Heart left ventricle (tissue), 13 donors: ENCODE measurements around the gene PCSK6.

Source experiments
- POLR2A ChIP-seq, 2 donors: fragments of 450-650 bp; IDR thresholded peaks; one replicate each; pipeline ENCODE4 v1.6.1; 2017; ENCODE audit warnings: antibody characterized with exemption in 2 of 2, mild to moderate bottlenecking in 2 of 2, moderate library complexity in 2 of 2
- TF ChIP-seq, protein P1 (sequence below), 12 donors: fragments of 200-600 bp; sonication (generic) in 4 of 12; IDR thresholded peaks; one replicate each; pipeline versions ENCODE4 v1.5.0 to v1.8.0; 2018 to 2022; ENCODE audit warnings: antibody characterized with exemption in 12 of 12, mild to moderate bottlenecking in 5 of 12
- donor health status: ischemic (EF 13 %, LVEDD 7.1; RV severe dilation, severe dysfunction).
- donor health status: DM: no; HTN: yes; CAD: no.
- donor health status: DM: no; HTN: no; CAD: no.
- donor health status: ischemic (EF 25% LVEDD 6.9; RV normal size, moderate dysfunction).
- donor health status: ischemic (EF 25% LVEDD 5.7; RV mildly dilated, moderate dysfunction).
- donor health status: ischemic (EF 35%, LVEDD 5.7; RV mildly dilated, moderate dysfunction).
- donor health status: nonischemic (EF 11% LVEDD 7.7; RV severe dilation, severe dysfunction).
- donor health status: DM: yes; HTN: yes; CAD: no.
- donor health status: PGD.
- donor health status: ischemic (EF 29% LVEDD 5.4; RV normal size, mild dysfunction).
- donor health status: nonischemic (EF 23%, LVEDD 6.1; RV moderate dilation, normal function).

GRCh38 chr15:101457696-101458095 is 31.8 kb downstream of the PCSK6 start:
- TF ChIP-seq, protein P1, sequence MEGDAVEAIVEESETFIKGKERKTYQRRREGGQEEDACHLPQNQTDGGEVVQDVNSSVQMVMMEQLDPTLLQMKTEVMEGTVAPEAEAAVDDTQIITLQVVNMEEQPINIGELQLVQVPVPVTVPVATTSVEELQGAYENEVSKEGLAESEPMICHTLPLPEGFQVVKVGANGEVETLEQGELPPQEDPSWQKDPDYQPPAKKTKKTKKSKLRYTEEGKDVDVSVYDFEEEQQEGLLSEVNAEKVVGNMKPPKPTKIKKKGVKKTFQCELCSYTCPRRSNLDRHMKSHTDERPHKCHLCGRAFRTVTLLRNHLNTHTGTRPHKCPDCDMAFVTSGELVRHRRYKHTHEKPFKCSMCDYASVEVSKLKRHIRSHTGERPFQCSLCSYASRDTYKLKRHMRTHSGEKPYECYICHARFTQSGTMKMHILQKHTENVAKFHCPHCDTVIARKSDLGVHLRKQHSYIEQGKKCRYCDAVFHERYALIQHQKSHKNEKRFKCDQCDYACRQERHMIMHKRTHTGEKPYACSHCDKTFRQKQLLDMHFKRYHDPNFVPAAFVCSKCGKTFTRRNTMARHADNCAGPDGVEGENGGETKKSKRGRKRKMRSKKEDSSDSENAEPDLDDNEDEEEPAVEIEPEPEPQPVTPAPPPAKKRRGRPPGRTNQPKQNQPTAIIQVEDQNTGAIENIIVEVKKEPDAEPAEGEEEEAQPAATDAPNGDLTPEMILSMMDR (IDR thresholded peaks at IDR 0.05), result no peak
- TF ChIP-seq POLR2A (IDR thresholded peaks at IDR 0.05), result no peak
